ENCODE results near the gene PLCL2.

GRCh38 chr3:16888785-16889607 lies 4.2 kb downstream of the PLCL2 start:
- TF ChIP-seq CTCF (IDR thresholded peaks at IDR 0.05; ENCODE audit: insufficient read depth, low read length, poor library complexity, severe bottlenecking), result no peak
- no peak for TF ChIP-seq EZH2phosphoT487 (conservative IDR thresholded peaks at IDR 0.05; ENCODE audit: low read length)

Data from SU-DHL-6 (cell line).